Measurements from ENCODE around the gene TRPM1.

DNA sequence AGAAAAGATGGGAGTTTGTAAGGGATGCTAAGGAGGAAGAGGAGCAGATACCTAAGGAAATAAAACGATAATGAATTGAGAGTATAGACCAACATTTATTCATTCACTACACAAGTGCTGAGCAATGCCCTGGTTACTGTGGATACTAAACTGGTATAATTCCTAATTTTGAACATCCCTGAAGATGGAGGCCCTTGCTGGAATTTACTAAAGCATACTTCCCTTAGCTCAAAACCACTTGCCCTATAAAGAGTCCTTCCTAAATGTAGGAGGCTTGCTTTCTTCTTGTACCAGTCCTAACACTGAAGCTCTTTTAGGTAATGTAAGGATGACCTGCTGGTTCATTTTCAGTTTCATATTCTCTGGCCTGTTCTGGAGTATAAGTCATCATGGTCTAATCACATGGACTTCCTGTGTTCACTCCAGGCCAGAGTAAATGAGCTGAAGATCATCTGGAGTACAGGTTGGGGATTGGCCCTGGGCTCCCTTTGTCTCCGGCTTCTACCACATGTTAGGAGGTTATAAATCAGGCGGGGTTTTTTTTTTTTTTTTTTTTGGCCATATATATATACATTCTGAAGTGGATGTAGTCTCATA lies 70.0 kb downstream of the TRPM1 start:
- TF ChIP-seq CTCF (IDR thresholded peaks at IDR 0.05) (no peak), POLR2A (IDR thresholded peaks at IDR 0.05) (no peak), POLR2AphosphoS5 (IDR thresholded peaks at IDR 0.05) (no peak)
